Tongue (tissue), 2 donors: Measurements from ENCODE around the gene KRTAP10-9. TPM values are rescaled to one million over a fixed set of nuclear protein-coding genes. Genes with fewer than 3 reads are reported as not detected.
"Not testable (repeated sequence)": the region's sequence is repeated elsewhere in the genome, so short reads cannot be mapped to it uniquely, and the experiment has no call there.

Experiments
- DNase-seq: peaks from one replicate; pipeline ENCODE4 v3.0.0-alpha.2; 2015
- total RNA-seq: library from RNA; depleted of rRNA; stranded (reverse); fragments of >200 nt; gene quantifications from one replicate; pipeline ENCODE4 v1.2.3, GENCODE V29; 2014

The KRTAP10-9 gene
- total RNA-seq, 1 donor from 2014 or later = not detected

DNA sequence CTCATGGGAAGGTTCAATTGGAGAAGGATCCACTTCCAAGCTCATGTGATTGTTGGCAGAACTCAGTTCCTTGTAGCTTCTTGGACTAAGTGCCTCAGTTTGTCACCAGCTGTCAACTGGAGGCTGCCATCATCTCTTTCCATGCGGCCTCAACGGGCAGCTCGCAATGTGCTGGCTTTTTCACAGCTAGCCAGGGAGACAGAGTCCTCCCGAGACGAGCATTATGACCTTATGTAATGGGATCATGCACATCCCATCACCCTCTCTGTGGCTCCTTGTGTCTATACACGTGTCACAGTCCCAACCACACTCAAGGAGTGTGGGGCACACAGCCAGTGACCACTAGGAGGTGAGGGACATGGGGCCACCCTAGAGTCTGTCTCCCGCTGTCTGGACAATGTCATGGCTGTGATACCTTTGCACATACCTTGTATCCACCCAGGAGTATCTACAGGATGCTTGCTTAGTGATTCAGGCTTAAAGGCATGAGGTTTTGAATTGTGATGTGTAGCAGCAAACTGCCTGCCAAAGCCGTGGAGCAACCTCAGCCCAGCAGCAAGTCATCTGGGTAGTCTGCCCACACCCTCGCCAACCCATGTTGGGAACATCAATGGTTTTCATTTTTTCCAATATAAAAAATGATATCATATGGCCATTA, 30.7 kb upstream of the KRTAP10-9 start:
- no peak for DNase-seq

DNA sequence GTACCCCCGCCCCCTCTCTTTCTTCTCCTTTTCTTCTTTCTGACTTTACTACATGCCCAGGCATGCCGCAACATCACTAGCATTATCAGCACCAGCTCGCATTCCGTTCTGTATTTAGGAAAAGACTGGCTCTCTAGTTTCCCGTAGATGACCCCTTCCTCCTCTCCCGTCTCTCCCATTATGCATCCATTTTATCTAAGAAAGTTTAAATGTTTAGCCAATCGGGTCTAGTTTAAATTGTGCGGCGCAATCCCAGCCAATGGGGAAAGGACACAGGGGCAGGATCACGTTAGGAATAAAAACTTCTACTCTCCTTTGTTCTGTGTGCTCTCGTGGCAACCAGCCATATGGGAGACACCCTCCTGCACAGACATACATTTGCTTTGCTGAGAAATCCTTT, 28.8 kb upstream of the KRTAP10-9 start:
- no peak for DNase-seq

DNA sequence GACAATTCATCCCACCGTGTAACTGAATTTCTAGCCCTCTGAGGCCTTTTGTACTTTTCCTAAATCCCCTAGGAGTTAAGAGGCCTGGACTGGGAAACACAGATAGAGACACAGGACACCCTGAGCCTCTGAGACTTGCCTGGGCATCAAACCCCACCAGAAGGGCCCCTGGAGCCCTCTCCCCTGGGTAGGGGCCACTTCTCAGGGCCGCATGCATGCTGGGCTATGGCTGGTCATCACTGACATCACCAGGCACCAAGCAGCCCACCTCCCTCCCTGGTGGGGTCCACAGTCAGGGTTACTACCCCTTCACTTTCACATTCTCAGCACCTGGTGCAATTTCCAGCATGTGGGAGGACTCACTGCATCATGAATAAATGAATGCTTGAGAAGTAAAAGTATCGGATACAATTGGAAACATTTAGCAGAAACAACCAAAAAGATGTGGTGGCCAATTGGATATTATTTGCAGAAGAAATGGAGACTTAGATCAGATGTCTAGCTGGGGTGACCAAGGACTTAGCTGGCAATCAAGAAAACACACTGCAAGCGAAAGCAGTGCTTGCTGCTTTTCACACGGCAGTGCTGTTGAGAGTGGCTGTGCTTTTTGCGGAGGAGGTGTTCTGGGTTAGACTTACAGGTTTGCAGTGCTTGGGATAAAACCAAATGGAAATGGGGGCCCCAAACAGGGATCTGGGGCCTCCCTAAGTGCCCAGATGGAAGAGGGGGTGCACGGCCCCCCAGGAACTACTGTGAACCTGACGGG, 27.4 kb upstream of the KRTAP10-9 start:
- no peak for DNase-seq

DNA sequence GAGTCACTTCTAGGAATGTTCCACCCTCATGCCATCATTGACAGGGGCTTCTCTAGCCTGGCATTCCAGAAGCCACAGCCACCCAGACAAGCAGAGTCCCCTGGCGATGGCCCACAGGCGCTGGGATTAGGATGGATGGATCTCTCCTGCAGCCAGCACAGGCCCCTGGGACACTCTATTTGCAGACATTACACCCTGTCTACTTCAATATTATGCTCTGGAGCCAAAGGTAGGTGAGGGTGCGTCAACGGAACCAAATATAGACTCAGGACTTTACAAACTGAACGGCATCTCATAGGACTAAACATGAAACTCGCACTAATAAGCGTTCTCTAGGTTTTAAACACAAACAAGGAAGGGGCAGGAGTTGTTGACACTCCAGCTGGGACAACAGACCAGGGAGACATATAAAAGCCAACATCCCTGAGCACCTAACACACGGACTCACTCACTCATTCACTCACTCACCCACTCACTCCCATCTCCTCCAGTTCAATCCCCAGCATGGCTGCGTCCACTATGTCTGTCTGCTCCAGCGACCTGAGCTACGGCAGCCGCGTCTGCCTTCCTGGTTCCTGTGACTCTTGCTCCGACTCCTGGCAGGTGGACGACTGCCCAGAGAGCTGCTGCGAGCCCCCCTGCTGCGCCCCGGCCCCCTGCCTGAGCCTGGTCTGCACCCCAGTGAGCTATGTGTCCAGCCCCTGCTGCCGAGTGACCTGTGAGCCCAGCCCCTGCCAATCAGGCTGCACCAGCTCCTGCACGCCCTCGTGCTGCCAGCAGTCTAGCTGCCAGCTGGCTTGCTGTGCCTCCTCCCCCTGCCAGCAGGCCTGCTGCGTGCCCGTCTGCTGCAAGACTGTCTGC, 26.5 kb upstream of the KRTAP10-9 start, which contains the start of gene KRTAP10-7:
Gene KRTAP10-7 (plus strand): TSS at position 480 of the 861 bp plus-strand sequence. CDS start 25 bp downstream, at position 505.
- not testable (repeated sequence) for DNase-seq

DNA sequence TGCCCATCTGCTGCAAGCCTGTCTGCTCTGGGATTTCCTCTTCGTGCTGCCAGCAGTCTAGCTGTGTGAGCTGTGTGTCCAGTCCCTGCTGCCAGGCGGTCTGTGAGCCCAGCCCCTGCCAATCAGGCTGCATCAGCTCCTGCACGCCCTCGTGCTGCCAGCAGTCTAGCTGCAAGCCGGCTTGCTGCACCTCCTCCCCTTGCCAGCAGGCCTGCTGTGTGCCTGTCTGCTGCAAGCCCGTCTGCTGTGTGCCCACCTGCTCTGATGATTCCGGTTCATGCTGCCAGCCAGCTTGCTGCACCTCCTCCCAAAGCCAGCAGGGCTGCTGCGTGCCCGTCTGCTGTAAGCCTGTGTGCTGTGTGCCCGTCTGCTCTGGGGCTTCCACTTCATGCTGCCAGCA, 25.8 kb upstream of the KRTAP10-9 start:
- not testable (repeated sequence) for DNase-seq

DNA sequence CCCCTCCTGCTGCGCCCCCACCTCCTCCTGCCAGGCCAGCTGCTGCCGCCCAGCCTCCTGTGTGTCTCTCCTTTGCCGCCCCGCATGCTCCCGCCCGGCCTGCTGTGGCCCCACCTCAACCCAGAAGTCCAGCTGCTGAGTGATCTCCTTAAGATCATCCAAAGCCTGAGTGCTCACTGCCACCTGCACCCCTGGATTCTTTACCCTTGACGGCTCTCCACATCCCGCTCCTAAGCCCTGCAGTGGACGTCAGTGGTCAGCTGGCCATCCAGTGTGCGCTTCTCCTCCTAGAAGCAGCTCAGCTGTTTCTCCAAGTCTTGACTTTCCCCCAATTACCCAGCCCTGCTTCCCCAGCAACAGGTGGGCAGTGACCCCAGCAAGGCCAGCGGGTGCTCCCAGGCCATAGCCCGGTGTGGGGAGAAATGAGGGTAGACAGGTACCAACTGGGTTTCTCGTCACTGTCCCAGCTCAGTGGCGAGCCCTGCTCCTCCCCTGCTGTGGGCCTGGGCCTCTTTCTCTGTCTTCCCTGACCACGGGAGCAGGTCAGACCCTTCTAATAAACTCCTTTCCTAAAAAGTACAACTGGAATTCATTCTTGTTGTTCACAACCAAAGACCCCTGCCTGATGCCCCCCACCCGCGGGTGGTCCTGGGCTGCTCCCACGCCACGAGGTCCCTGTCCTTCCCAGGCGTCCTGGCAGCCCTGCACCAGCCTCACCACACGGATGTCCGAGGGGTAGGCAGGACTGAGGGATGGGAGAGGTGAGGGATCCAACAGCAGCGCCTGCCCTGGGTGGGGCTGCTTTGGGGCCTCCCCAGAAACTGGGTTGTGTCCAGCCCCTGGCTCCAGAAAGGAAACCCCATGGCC, 25.1 kb upstream of the KRTAP10-9 start:
- no peak for DNase-seq

DNA sequence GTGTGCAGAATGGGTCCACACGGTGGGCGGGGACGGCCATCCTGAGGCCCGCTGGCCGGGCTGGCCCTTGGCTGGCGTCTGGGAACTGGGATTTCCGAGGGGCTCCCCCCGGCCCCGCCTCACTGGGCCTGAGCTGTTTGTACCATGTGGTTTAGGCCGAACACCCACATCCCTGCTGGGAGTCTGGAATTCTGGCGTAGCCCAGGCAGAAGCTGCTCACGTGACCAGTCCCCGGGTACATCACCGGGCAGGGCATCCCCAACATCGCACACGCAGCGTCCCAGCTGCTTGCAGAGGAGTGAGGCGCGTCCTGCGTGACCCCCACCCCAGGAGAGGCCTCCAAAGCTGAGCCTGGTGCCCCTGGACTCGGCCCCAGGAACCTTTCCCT, 24.4 kb upstream of the KRTAP10-9 start:
- no peak for DNase-seq

DNA sequence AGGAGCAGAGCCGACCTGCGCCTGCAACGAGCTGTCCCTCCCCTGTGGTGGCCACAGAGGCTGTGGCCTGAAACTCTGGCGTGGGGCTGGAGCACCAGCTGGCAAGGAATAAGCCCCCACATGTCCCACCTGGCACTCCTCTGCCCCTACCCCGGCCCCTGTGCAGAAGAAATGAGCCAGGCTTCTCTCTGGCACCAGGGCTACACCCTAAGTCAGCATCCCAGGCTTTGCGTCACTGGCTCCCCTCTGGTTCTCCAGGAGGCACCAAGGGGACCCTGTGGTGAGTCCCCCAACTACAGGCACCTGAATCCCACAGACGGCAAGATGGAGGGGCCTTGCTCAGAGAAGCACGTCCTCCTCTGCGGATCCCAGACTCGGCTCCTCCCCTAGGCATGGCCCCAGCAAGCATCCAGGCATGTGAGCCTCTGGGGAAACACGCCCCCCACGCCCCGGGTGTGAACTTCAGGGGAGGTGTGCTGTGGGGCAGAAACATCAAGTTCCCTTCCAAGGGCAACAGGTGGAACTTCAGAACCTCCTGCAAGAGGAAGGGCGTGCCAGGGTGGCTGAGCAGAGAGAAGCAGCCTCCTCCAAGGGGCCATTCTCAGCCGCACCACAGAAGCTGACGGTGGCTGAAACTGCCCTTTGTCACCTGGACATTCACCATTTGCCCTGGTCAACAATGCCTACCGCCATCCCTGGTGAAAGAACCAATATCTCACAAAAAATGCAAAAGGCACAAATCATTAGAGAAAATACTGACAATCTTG, 23.6 kb upstream of the KRTAP10-9 start:
- no peak for DNase-seq

DNA sequence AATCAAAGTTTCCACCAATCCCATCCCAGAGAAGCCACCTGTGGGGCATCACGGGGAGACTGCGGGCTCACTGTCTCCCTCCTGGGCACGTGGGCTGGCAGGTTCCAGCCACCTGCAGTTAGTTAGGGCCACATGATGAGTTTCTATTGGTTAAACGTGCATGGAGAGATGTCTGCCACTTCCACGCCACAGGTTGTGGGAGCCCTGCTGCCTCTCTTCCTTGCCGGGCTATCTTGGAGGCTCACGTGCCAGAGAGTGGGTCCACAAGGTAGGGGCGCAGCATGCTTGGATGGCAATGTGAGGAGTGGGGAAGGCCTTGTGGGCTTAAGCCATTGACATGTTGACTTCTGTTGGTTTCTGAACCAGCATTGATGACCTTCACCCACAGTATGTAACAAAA, 23.0 kb upstream of the KRTAP10-9 start:
- DNase-seq = no peak

DNA sequence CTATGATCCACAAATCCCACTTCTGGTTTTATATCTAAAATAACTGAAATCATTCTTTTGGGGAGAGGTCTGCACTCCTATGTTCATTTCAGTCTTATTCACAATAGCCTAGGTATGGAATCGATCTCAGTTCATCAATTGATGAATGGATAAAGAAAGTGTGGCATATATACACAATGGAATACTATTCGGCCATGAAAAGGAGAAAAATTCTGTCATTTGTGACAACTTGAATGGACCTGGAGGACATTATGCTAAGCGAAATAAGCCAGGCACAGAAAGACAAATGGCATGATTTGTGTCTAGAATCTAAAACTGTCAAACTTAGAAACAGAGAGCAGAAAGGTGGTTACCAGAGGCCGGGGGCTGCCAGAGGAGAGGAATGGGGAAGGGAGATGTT, 20.4 kb upstream of the KRTAP10-9 start:
- no peak for DNase-seq

DNA sequence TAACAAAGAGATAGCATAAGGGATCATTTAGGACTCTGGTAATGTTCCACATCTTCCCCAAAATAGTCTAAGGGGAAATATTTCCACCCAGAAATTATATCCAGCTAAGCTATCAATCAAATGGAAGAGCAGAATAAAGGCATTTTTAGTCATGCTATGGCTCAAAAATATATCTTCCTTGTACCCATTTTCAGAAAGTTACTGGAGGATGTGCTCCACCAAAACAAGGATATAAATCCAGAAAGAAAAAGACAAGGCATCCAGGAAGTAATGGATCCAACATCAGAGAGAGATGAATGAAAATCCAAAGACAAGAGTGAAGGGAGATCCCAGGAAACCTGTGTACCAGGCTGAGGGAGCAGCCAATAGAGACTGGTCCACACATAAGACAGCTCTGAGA, 17.7 kb upstream of the KRTAP10-9 start:
- no peak for DNase-seq

DNA sequence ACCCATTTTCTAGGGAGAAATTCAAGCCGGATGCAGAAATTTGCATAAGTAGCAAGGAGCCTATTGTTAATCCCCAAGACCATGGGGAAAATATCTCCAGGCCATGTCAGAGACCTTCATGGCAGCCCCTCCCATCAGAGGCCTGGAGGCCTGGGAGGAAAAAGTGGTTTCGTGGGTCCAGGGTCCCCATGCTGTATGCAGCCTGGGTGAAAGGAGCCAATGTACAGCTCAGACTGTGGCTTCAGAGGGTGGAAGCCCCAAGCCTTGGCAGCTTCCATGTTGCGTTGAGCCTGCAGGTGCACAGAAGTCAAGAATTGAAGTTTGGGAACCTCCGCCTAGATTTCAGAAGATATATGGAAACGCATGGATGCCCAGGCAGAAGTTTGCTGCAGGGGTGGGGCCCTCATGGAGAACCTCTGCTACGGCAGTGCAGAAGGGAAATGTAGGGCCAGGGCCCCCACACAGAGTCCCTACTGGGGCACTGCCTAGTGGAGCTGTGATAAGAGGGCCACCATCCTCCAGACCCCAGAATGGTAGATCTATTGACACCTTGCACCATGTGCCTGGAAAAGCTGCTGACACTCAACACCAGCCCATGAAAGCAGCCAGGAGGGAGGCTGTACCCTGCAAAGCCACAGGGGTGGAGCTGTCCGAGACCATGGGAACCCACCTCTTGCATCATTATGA, 16.6 kb upstream of the KRTAP10-9 start:
- not testable (repeated sequence) for DNase-seq

DNA sequence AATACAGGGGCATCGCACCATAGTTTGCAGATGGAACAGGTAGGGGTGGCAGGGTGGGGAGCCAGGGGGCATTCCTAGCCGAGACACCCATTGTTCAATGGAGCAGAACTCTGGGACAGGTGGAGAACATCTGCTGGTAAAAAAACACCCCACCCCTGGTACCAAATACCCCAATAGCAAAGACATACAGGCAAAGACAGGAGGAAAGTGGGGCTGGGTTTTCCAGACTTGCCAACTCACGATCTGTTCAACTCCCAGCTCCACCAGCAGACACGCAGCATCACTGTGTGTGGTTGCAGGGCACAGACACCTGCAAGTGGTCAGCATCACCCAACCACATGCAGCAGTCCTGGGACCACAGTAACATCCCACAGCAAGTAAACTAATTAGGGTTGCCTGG, 15.3 kb upstream of the KRTAP10-9 start:
- no peak for DNase-seq

DNA sequence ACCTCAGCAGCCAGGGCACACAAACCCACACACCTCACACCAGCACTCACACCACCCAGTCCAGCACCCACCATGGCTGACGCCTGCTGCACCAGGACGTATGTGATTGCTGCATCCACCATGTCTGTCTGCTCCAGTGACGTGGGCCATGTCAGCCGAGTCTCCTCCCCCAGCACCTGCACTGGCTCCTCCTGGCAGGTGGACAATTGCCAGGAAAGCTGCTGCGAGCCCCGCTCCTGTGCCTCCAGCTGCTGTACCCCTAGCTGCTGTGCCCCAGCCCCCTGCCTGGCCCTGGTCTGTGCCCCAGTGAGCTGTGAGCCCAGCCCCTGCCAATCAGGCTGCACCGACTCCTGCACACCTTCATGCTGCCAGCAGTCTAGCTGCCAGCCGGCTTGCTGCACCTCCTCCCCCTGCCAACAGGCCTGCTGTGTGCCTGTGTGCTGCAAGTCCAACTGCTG, 14.8 kb upstream of the KRTAP10-9 start, which contains the start of gene KRTAP10-8:
Gene KRTAP10-8 (plus strand): TSS at position 51 of the 458 bp plus-strand sequence. CDS start 22 bp downstream, at position 73.
- no peak for DNase-seq

DNA sequence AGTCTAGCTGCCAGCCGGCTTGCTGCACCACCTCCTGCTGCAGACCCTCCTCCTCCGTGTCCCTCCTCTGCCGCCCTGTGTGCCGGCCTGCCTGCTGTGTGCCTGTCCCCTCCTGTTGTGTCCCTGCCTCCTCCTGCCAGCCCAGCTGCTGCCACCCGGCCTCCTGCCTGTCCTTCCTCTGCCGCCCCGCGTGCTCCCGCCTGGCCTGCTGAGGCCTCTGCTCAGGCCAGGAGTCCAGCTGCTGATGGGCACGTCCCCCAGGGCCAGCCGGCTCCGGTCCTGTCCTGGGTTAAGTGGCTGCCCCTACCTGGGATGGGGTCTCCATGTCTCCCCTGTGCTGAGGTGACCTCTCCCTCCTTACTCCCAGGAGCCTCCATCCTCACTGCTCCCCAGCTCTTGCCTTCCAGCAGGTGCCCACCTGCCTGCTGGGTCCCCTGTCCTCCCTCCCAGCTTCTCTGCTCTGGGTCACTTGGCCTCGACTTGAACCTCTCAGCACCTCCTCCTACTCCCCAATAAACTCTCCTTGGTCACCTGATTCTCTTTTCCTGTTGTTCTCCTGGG, 14.1 kb upstream of the KRTAP10-9 start:
- DNase-seq = no peak

DNA sequence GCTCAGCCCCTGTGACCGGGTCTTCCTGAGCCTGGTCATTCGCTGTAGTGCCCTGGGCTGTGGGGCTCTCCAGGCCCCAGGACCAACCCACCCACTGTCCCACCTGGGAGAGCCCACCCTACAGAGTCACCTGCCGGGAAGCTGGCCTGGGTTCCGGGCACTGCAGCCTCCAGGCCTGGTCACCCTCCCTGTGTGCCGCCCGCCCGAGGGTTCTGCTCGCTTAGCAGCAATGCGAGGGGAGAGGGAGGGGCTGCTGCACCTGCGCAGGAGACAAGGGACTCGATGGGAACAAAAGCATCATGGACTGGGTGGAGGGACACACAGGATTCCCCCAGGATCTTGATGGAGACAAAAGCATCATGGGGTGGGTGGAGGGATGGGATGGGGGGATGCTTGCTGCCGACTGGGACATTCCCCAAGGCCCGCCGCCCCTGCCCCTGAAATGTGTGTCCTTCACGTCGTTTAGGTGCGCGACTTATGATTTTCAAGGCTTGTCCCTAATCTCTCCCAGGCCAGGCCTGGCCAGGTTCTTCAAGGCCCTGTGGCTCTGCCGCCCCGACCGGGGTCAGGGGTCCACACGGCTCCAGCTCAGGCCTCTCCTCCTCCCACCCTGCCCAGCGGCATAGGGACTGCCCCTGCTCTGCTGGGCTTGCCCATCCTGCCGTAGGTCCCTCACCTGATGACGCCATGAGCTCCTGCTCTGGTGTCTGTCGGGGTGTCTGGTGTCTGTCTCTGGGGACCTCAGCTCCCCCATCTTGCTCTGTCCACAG, 13.3 kb upstream of the KRTAP10-9 start:
- DNase-seq = no peak

DNA sequence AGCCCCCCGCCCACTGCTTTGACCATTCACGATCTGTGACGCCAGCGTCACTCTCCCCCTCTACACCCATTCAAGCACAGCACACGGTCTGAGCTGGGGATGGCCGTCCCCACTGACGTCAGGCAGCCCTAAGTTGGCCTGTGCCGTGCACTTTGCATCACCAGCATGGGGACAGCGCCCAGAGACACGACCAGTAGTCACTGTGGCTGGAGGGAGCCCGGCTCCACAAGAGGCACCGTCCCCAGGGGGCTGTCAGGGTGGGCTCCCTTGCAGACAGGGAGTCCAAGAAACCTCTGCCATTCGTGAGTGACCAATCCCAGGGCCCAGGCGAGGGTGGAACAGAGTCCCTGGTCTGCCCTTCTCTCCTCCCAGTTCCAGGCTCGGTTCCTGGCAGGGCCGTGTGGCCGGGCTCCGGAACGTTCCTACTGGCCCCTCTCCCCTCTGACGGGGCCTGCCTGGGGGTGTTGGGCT, 12.7 kb upstream of the KRTAP10-9 start:
- DNase-seq = no peak

DNA sequence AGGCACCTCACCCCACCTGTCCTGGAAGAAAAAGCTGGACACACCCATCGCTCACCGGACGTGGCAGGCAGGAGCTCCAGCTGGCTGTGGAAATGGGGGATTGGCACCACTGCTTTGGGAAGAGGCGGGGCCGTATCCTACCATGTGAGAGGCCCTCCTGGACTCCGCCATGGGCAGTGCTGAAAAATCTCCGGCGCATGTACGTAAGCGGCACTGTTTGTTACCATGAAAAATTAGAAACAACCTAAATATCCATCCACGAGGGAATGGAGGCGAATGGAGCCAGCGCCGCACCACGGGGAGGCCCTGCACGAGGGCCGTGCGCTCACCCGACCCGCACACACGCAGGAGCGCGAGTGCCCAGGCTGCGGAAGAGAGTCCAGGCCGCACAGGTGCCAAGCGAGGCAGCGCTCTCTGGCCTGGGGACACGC, 11.9 kb upstream of the KRTAP10-9 start:
- DNase-seq = no peak

DNA sequence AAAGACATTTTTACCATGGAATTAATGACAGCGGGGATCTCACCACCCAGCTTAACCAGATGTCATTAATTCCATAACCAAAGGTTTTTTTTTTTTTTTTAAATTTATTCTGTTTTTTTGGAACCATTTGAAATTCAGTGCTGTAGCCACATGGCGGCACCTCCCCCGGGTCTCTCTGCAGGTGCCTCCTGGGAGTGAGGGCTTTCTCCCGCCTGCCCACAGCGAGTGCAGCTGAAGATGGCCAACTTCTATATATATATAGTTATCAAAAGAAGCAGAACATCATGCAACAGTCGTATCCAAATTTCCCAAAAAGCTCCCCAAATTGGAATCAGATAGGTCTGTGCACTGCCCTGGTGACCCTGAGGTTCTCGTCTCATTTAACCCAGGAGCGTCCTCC, 11.4 kb upstream of the KRTAP10-9 start:
- DNase-seq = no peak
